ENCODE measurements around the gene TBX18.
A peak's percentile ranks its signal among the peaks of the same experiment; 100 is the strongest.

The TBX18 gene

DNA sequence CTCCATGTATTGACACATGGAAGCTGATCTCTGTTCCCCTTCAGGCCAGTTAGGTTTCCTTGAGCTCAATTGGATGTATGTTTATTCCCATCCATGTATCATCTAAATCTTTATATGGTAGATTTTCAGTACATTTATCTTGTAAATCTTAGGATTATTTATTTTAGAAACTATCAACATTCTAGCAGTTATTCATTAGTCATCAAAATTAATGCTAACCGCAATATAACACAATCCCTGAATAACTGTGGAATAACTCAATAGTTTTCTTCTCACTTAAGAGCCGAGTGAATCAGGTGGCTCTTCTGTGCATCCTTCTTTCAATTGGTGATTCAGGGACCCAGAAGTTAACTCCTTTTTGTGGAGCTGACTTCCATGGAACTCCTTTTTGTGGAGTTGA, 15.5 kb upstream of the TBX18 start:
- no peak for DNase-seq (ENCODE audit: low read depth)
- H3K4me3 ChIP-seq (ENCODE audit: low read length), result no peak overlapping the region
- TF ChIP-seq CTCF (conservative IDR thresholded peaks at IDR 0.05; ENCODE audit: low read depth, low read length), result no peak

DNA sequence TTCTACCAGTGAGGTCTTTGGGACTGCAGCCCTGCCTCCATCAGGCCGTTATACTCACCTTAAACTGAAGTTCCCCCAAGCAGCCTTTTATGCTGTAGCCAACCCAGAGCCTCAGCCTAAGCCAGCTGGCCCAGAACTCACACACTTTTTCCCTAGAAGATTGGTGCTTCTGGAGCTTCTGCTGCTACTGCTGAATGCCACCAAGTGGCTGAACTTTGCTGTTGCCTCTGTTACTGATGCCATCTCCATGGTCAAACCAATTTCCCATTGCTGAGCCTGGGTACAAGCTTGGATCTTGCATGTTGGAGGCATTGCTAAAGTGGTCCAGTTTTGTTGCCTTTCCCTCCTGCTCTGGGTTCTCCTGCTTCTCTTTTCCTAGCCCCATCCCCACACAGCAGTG, 15.0 kb upstream of the TBX18 start:
- TF ChIP-seq CTCF (conservative IDR thresholded peaks at IDR 0.05; ENCODE audit: low read depth, low read length), result peak; percentile 26
- no peak for DNase-seq (ENCODE audit: low read depth)
- H3K4me3 ChIP-seq (ENCODE audit: low read length), result no peak overlapping the region

DNA sequence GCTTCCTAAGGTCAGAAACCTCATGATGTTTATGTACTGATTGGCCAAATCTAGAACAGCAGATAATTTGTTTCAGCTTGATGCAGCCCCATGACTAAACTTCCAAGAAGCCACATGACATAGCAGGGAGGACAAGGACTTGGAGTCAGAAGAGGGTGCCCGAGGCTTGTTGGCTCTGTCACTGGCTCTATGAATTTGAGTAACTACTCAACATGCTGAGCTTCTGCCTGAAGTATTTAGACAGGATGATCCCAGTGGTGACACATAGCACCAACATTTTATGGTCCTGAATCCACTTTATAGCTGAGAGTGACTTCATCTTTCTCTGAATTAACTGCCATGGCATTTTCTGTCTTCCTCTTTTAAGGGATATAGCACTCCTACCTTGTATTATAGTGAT, 13.5 kb upstream of the TBX18 start:
- no peak for DNase-seq (ENCODE audit: low read depth)
- no peak overlapping the region for H3K4me3 ChIP-seq (ENCODE audit: low read length)
- no peak for TF ChIP-seq CTCF (conservative IDR thresholded peaks at IDR 0.05; ENCODE audit: low read depth, low read length)

DNA sequence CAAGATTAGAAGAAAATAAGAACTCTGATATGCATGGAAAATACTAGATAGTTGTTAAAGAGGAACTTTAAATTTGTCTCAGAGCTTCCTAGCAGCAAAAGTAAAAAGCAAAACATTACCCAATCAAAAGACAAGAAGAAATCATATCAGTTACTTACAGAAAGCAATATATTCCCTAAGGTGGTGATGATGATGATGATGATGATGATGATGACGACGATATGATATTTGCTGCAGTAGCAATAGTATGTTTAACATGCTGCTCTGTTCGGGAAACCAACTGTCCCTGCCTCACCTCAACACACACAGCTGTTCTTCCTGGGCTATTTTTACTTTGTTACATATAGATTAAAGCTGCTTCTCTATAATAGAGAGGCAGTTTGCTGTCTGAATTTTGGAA, 12.0 kb upstream of the TBX18 start:
- no peak overlapping the region for H3K4me3 ChIP-seq (ENCODE audit: low read length)
- no peak for TF ChIP-seq CTCF (conservative IDR thresholded peaks at IDR 0.05; ENCODE audit: low read depth, low read length)
- DNase-seq (ENCODE audit: low read depth), result no peak

DNA sequence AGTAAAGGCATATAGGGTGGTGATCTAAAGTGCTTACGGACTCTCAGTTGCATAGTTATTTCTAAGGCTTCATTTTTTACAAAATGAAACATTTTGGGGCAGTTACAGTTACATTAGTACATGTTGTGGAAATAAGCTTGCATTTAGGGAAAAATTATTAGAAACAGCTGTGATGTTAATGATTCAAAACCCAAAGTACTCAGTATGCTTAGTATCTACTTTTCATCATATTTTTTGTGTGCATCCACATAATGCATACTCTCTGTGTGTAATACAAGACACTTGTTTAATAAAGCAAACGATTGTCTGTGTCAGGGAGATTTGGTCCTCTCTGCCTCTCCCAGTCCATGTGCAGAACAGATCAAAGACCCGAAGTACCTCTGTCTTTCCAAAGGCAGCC, 11.4 kb upstream of the TBX18 start:
- no peak for DNase-seq (ENCODE audit: low read depth)
- no peak overlapping the region for H3K4me3 ChIP-seq (ENCODE audit: low read length)

GRCh38 chr6:84774985-84775284, 10.5 kb upstream of the TBX18 start:
- DNase-seq (ENCODE audit: low read depth), result no peak
- no peak for TF ChIP-seq CTCF (conservative IDR thresholded peaks at IDR 0.05; ENCODE audit: low read depth, low read length)
- H3K4me3 ChIP-seq (ENCODE audit: low read length), result peak overlapping the region; percentile 21

More for the DNA sequence above, 11.4 kb upstream of the TBX18 start:
- no peak for TF ChIP-seq CTCF (conservative IDR thresholded peaks at IDR 0.05; ENCODE audit: low read depth, low read length)

- DNase-seq (ENCODE audit: low read depth), result no peak
- TF ChIP-seq CTCF (conservative IDR thresholded peaks at IDR 0.05; ENCODE audit: low read depth, low read length), result peak; percentile 63
- H3K4me3 ChIP-seq (ENCODE audit: low read length), result peak overlapping the region; percentile 42
These were observed 10.0 kb upstream of the TBX18 start for GRCh38 chr6:84774157-84774984.

Data from retinal pigment epithelial cell (primary cell).